GM18868 (cell line): ENCODE measurements around the gene ARHGAP6.
"Not testable (repeated sequence)": the region's sequence is repeated elsewhere in the genome, so short reads cannot be mapped to it uniquely, and the experiment has no call there.

Experiments
- ATAC-seq: cut with Tn5 transposase; IDR thresholded peaks from one replicate; pipeline ENCODE4 v1.9.1; 2021; ENCODE audit warnings: mild to moderate bottlenecking, moderate library complexity; ENCODE audit not compliant: unreplicated experiment

ARHGAP6 gene

GRCh38 chrX:11647138-11647537 lies 18.6 kb downstream of the ARHGAP6 start:
- ATAC-seq: no peak

- ATAC-seq: no peak
These were observed 24.2 kb downstream of the ARHGAP6 start for GRCh38 chrX:11641349-11642065.

- no peak for ATAC-seq
These were observed 25.6 kb downstream of the ARHGAP6 start for GRCh38 chrX:11640089-11640488.

GRCh38 chrX:11632732-11633131 lies 33.0 kb downstream of the ARHGAP6 start:
- no peak for ATAC-seq

GRCh38 chrX:11629593-11630211 lies 36.0 kb downstream of the ARHGAP6 start:
- peak; percentile 76 for ATAC-seq

- no peak for ATAC-seq
These were observed 37.3 kb downstream of the ARHGAP6 start for GRCh38 chrX:11628399-11628798.

- no peak for ATAC-seq
These were observed 39.4 kb downstream of the ARHGAP6 start for GRCh38 chrX:11626351-11626750.

- ATAC-seq: no peak
These were observed 46.3 kb downstream of the ARHGAP6 start for GRCh38 chrX:11619441-11619840.

GRCh38 chrX:11614253-11614652 lies 51.5 kb downstream of the ARHGAP6 start:
- not testable (repeated sequence) for ATAC-seq

- peak; percentile 68 for ATAC-seq
These were observed 53.8 kb downstream of the ARHGAP6 start for GRCh38 chrX:11611965-11612364.

GRCh38 chrX:11611161-11611560 lies 54.6 kb downstream of the ARHGAP6 start:
- no peak for ATAC-seq

- ATAC-seq: peak; percentile 70
These were observed 56.6 kb downstream of the ARHGAP6 start for GRCh38 chrX:11609109-11609508.

- ATAC-seq: no peak
These were observed 59.3 kb downstream of the ARHGAP6 start for GRCh38 chrX:11606408-11606807.

- no peak for ATAC-seq
These were observed 65.1 kb downstream of the ARHGAP6 start for GRCh38 chrX:11600578-11600977.

- ATAC-seq: no peak
These were observed 68.2 kb downstream of the ARHGAP6 start for GRCh38 chrX:11597479-11597878.

GRCh38 chrX:11591723-11592346 lies 73.9 kb downstream of the ARHGAP6 start:
- peak; percentile 65 for ATAC-seq

GRCh38 chrX:11589641-11590040 lies 76.1 kb downstream of the ARHGAP6 start:
- no peak for ATAC-seq

- no peak for ATAC-seq
These were observed 77.6 kb downstream of the ARHGAP6 start for GRCh38 chrX:11588097-11588496.

- no peak for ATAC-seq
These were observed 80.5 kb downstream of the ARHGAP6 start for GRCh38 chrX:11585174-11585573.

- no peak for ATAC-seq
These were observed 84.9 kb downstream of the ARHGAP6 start for GRCh38 chrX:11580789-11581188.

GRCh38 chrX:11579636-11580600 lies 85.8 kb downstream of the ARHGAP6 start:
- ATAC-seq: peak; percentile 43
